Panc1 (cell line): ENCODE results near the gene CA5A. TPM values are rescaled to one million over a fixed set of nuclear protein-coding genes. Genes with fewer than 3 reads are reported as not detected.
"Not testable (repeated sequence)": the region's sequence is repeated elsewhere in the genome, so short reads cannot be mapped to it uniquely, and the experiment has no call there.

ENCODE experiments used
- ATAC-seq: fragments of 200-7000 bp; cut with Tn5 transposase; 2 replicates; pipeline ENCODE4 v1.9.1; 2020; ENCODE audit warnings: mild to moderate bottlenecking, moderate library complexity
- BruUV-seq: library from RNA; stranded (reverse); fragments of 400-500 nt; replicated peaks from 2 replicates; lab custom pipeline; 2021; lab: Mats Ljungman, UMichigan
- CTCF ChIA-PET: fragments of 300-600 bp; sonication (Branson Sonifier 250); formaldehyde crosslinking; loops from one replicate; lab custom pipeline; 2022; ENCODE audit warnings: antibody characterized with exemption; lab: Charles Lee
- POLR2A ChIA-PET: fragments of 300-600 bp; sonication (Branson Sonifier 250); formaldehyde crosslinking; loops from one replicate; lab custom pipeline; 2022; ENCODE audit warnings: antibody characterized with exemption; lab: Charles Lee
- DNase-seq: peaks from one replicate; pipeline ENCODE4 v3.0.0-alpha.2; 2010; ENCODE audit warnings: low read depth, low spot score
- H3K27ac ChIP-seq: 2 replicates; pipeline ENCODE4 v1.5.1; 2011; ENCODE audit warnings: mild to moderate bottlenecking, low read length, inconsistent platforms
- H3K27me3 ChIP-seq: fragments of 200-500 bp; sonication (Bioruptor generic); 2 replicates; pipeline ENCODE4 v1.6.0; 2014; ENCODE audit warnings: low read length, inconsistent platforms; ENCODE audit not compliant: control insufficient read depth, insufficient read depth
- H3K36me3 ChIP-seq: fragments of 200-500 bp; sonication (Bioruptor generic); 2 replicates; pipeline ENCODE4 v1.5.1; 2014; ENCODE audit warnings: inconsistent platforms, mild to moderate bottlenecking, low read length, moderate library complexity; ENCODE audit not compliant: control insufficient read depth, insufficient read depth
- H3K4me1 ChIP-seq: 2 replicates; pipeline ENCODE4 v1.5.1; 2011; ENCODE audit warnings: inconsistent platforms, mild to moderate bottlenecking, low read length, moderate library complexity; ENCODE audit not compliant: control insufficient read depth, insufficient read depth
- H3K4me3 ChIP-seq, 2 experiments: 2 replicates each; pipeline ENCODE4 v1.5.1; 2011 to 2012; ENCODE audit warnings: low read depth in 2 of 2, low read length in 2 of 2, mild to moderate bottlenecking in 2 of 2, inconsistent platforms in 1 of 2, moderate library complexity in 1 of 2
- H3K9me3 ChIP-seq: fragments of 200-500 bp; sonication (Bioruptor generic); 2 replicates; pipeline ENCODE4 v1.5.1; 2014; ENCODE audit warnings: low read depth, mild to moderate bottlenecking, inconsistent platforms, low read length, moderate library complexity; ENCODE audit not compliant: control insufficient read depth, insufficient read depth
- POLR2AphosphoS5 ChIP-seq: IDR thresholded peaks from 2 replicates; pipeline ENCODE4 v1.6.1; 2012; ENCODE audit warnings: mild to moderate bottlenecking, low read depth, low read length, moderate library complexity
- REST ChIP-seq, 2 experiments: IDR thresholded peaks; 2 replicates each; pipeline ENCODE4 v1.6.1; 2011 to 2012; ENCODE audit warnings: low read depth in 2 of 2, control low read depth in 1 of 2, low read length in 1 of 2, mild to moderate bottlenecking in 1 of 2, moderate library complexity in 1 of 2; ENCODE audit not compliant: insufficient read depth in 1 of 2
- SIN3A ChIP-seq: IDR thresholded peaks from 2 replicates; pipeline ENCODE4 v1.6.1; 2012; ENCODE audit warnings: low read depth, mild to moderate bottlenecking, low read length, moderate library complexity, borderline replicate concordance; ENCODE audit not compliant: insufficient read depth
- TCF7L2 ChIP-seq: IDR thresholded peaks from 2 replicates; pipeline ENCODE4 v1.6.1; 2011; ENCODE audit warnings: mild to moderate bottlenecking, low read depth, low read length, inconsistent platforms
- in situ Hi-C: cut with HindIII; loops from 2 replicates; pipeline ENCODE4 v1.10.0; 2016; ENCODE audit warnings: low sequenced_read_pairs, low pct_unique_long_range_greater_than_20kb
- intact Hi-C: fragments of 100-400 bp; cut with micrococcal nuclease; formaldehyde crosslinking; loops from one replicate; pipeline ENCODE4 v1.10.0; 2022; ENCODE audit not compliant: unreplicated experiment
- total RNA-seq: library from RNA; stranded (reverse); gene quantifications from one replicate; pipeline ENCODE4 v1.2.1, GENCODE V29; 2021; ENCODE audit not compliant: unreplicated experiment
- TF ChIP-seq, protein P1 (sequence below): fragments of 450-650 bp; IDR thresholded peaks from 2 replicates; pipeline ENCODE4 v1.5.1; 2017; ENCODE audit warnings: mild to moderate bottlenecking

CA5A gene
- total RNA-seq, 1 experiment from 2014 or later: not detected

GRCh38 chr16:87917503-87917902 is 18.8 kb downstream of the CA5A start:
- in situ Hi-C loops: no loop called here

DNA sequence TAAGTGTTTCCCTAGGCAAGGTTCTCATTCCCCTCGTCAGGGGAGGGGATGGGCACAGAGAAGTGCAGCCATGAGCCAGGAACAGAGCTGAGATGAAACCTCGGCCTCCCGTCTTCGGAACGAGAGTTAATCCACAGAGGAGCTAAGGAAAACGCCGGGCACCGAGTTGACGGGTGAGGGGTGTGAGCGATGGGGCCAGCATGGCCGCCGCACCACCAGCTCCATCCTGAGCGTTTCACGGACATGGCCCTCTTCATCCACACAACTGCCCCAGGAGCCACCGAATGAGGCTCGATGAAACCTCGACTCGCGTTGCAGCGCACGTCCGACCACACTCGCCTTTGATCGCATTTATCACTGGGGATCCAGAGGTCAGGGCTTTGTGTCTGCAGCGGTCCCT is 21.5 kb downstream of the CA5A start:
- TF ChIP-seq SIN3A: no peak
- no peak for TF ChIP-seq TCF7L2
- TF ChIP-seq, protein P1, sequence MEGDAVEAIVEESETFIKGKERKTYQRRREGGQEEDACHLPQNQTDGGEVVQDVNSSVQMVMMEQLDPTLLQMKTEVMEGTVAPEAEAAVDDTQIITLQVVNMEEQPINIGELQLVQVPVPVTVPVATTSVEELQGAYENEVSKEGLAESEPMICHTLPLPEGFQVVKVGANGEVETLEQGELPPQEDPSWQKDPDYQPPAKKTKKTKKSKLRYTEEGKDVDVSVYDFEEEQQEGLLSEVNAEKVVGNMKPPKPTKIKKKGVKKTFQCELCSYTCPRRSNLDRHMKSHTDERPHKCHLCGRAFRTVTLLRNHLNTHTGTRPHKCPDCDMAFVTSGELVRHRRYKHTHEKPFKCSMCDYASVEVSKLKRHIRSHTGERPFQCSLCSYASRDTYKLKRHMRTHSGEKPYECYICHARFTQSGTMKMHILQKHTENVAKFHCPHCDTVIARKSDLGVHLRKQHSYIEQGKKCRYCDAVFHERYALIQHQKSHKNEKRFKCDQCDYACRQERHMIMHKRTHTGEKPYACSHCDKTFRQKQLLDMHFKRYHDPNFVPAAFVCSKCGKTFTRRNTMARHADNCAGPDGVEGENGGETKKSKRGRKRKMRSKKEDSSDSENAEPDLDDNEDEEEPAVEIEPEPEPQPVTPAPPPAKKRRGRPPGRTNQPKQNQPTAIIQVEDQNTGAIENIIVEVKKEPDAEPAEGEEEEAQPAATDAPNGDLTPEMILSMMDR: no peak
- TF ChIP-seq REST (IDR thresholded peaks at IDR 0.05; ENCODE audit: insufficient read depth in 1 of 2, low read depth in 2 of 2, low read length in 1 of 2): no peak
- TF ChIP-seq POLR2AphosphoS5: no peak
- H3K4me3 ChIP-seq: no peak overlapping the region
- in situ Hi-C loops (no loop called here), intact Hi-C loops (no loop called here)
- H3K36me3 ChIP-seq: no peaks in the 10 kb centered on the region
- no peaks in the 10 kb centered on the region for H3K4me1 ChIP-seq
- no peaks in the 10 kb centered on the region for H3K27me3 ChIP-seq
- DNase-seq: no peak
- ChIA-PET CTCF (interaction anchor here (0.6 kb wide), 1 partner anchor 43 kb away, joined by 3 read pairs; no protein-coding TSS in a partner anchor), POLR2A (interaction anchor here (0.5 to 0.6 kb wide), 2 partner anchors 27 kb away, joined by 5 read pairs; no protein-coding TSS in a partner anchor)
- ATAC-seq: no peak
- no peak overlapping the region for H3K27ac ChIP-seq
- H3K9me3 ChIP-seq: no peaks in the 10 kb centered on the region
- no TSS peak for BruUV-seq

More at GRCh38 chr16:87917503-87917902, 18.8 kb downstream of the CA5A start:
- intact Hi-C loops: no loop called here
- no peak for ATAC-seq
- no peaks in the 10 kb centered on the region for H3K36me3 ChIP-seq
- ChIA-PET POLR2A (no interaction called here), CTCF (no interaction called here)
- no peaks in the 10 kb centered on the region for H3K27me3 ChIP-seq
- no peaks in the 10 kb centered on the region for H3K9me3 ChIP-seq
- TF ChIP-seq SIN3A (no peak), TCF7L2 (no peak), REST (IDR thresholded peaks at IDR 0.05; ENCODE audit: insufficient read depth in 1 of 2, low read depth in 2 of 2, low read length in 1 of 2) (no peak), POLR2AphosphoS5 (no peak)
- TF ChIP-seq, protein P1: no peak
- no peak overlapping the region for H3K4me3 ChIP-seq
- H3K4me1 ChIP-seq: no peaks in the 10 kb centered on the region
- no TSS peak for BruUV-seq
- DNase-seq: no peak
- H3K27ac ChIP-seq: no peak overlapping the region

GRCh38 chr16:87914021-87914725 is 22.2 kb downstream of the CA5A start:
- H3K36me3 ChIP-seq, H3K27ac ChIP-seq, H3K4me3 ChIP-seq, in situ Hi-C loops, H3K4me1 ChIP-seq, intact Hi-C loops, BruUV-seq, DNase-seq, H3K9me3 ChIP-seq, ATAC-seq, H3K27me3 ChIP-seq: not testable (repeated sequence)
- ChIA-PET POLR2A (interaction anchor here (0.5 kb wide), 1 partner anchor 553 kb away, joined by 4 read pairs; no protein-coding TSS in a partner anchor), CTCF (interaction anchor here (0.6 kb wide), 1 partner anchor 135 kb away, joined by 3 read pairs; no protein-coding TSS in a partner anchor)
